HG03378 (cell line): Measurements from ENCODE around the gene RTL9.
A peak's percentile ranks its signal among the peaks of the same experiment; 100 is the strongest.
"Not testable (repeated sequence)": the region's sequence is repeated elsewhere in the genome, so short reads cannot be mapped to it uniquely, and the experiment has no call there.

ENCODE experiments used
- ATAC-seq: cut with Tn5 transposase; IDR thresholded peaks from one replicate; pipeline ENCODE4 v1.9.1; 2021; ENCODE audit warnings: mild to moderate bottlenecking, moderate library complexity; ENCODE audit not compliant: unreplicated experiment

RTL9 gene

GRCh38 chrX:110358548-110358947, at the start of gene RTL9:
Gene RTL9, plus strand, starts transcription at chrX:110358848. Its CDS starts 91,770 bp downstream, at chrX:110450618.
- no peak for ATAC-seq

GRCh38 chrX:110310000-110310790, 48.5 kb upstream of the RTL9 start:
- ATAC-seq = no peak

GRCh38 chrX:110310896-110311295, 47.8 kb upstream of the RTL9 start:
- peak; percentile 86 for ATAC-seq

- ATAC-seq = no peak
Measured at GRCh38 chrX:110311437-110312230, 47.0 kb upstream of the RTL9 start.

- no peak for ATAC-seq
Measured at GRCh38 chrX:110315551-110315950, 43.1 kb upstream of the RTL9 start.

- no peak for ATAC-seq
Measured at GRCh38 chrX:110316351-110317060, 42.1 kb upstream of the RTL9 start.

GRCh38 chrX:110317061-110317819, 41.4 kb upstream of the RTL9 start:
- ATAC-seq = peak; percentile 11

- peak; percentile 66 for ATAC-seq
Measured at GRCh38 chrX:110317820-110318663, 40.6 kb upstream of the RTL9 start, which contains the start of gene AMMECR1. Gene AMMECR1, minus strand, starts transcription at chrX:110318085. Its CDS starts 14 bp downstream, at chrX:110318071.

GRCh38 chrX:110318664-110318968, 40.0 kb upstream of the RTL9 start:
- no peak for ATAC-seq

- no peak for ATAC-seq
Measured at GRCh38 chrX:110320381-110320987, 38.2 kb upstream of the RTL9 start.

GRCh38 chrX:110321081-110321480, 37.6 kb upstream of the RTL9 start:
- no peak for ATAC-seq

GRCh38 chrX:110321670-110322069, 37.0 kb upstream of the RTL9 start:
- no peak for ATAC-seq

GRCh38 chrX:110322603-110323002, 36.0 kb upstream of the RTL9 start:
- no peak for ATAC-seq

- ATAC-seq = no peak
Measured at GRCh38 chrX:110326712-110327111, 31.9 kb upstream of the RTL9 start.

- no peak for ATAC-seq
Measured at GRCh38 chrX:110327336-110327735, 31.3 kb upstream of the RTL9 start.

- not testable (repeated sequence) for ATAC-seq
Measured at GRCh38 chrX:110328613-110329012, 30.0 kb upstream of the RTL9 start.

GRCh38 chrX:110331444-110332030, 27.1 kb upstream of the RTL9 start:
- ATAC-seq = no peak

GRCh38 chrX:110333458-110333857, 25.2 kb upstream of the RTL9 start:
- not testable (repeated sequence) for ATAC-seq

- no peak for ATAC-seq
Measured at GRCh38 chrX:110338935-110339334, 19.7 kb upstream of the RTL9 start.
